K562 (cell line): ENCODE data around the gene CREM. TPM values are rescaled to one million over a fixed set of nuclear protein-coding genes. Genes with fewer than 3 reads are reported as not detected.
A peak's percentile ranks its signal among the peaks of the same experiment; 100 is the strongest.

ENCODE experiments used
- ATF6 ChIP-seq: sonication (generic); formaldehyde crosslinking; IDR thresholded peaks from 2 replicates; pipeline ENCODE4 v1.4.0; 2020; ENCODE audit warnings: mild to moderate bottlenecking, missing genetic modification reagents
- CREB3L1 ChIP-seq: fragments of 450-650 bp; IDR thresholded peaks from 2 replicates; pipeline ENCODE4 v1.6.1; 2014; ENCODE audit warnings: low read depth, mild to moderate bottlenecking, moderate library complexity, borderline replicate concordance
- DMBX1 ChIP-seq: fragments of 250-450 bp; sonication (Bioruptor Pico); IDR thresholded peaks from 2 replicates; pipeline ENCODE4 v1.8.0; 2022; ENCODE audit warnings: inconsistent platforms, mild to moderate bottlenecking, moderate library complexity, borderline replicate concordance
- ELF2 ChIP-seq: fragments of 250-450 bp; sonication (Bioruptor Pico); IDR thresholded peaks from 2 replicates; pipeline ENCODE4 v1.5.0; 2021; ENCODE audit warnings: mild to moderate bottlenecking
- L3MBTL2 ChIP-seq: fragments of 450-650 bp; IDR thresholded peaks from 2 replicates; pipeline ENCODE4 v1.6.1; 2016; ENCODE audit warnings: mild to moderate bottlenecking, moderate library complexity
- MGA ChIP-seq: fragments of 450-650 bp; IDR thresholded peaks from 2 replicates; pipeline ENCODE4 v1.6.1; 2016; ENCODE audit warnings: mild to moderate bottlenecking, moderate library complexity
- SMARCA4 ChIP-seq: fragments of 450-650 bp; IDR thresholded peaks from 2 replicates; pipeline ENCODE4 v1.6.1; 2016
- ZBTB12 ChIP-seq: fragments of 250-450 bp; sonication (Bioruptor Pico); IDR thresholded peaks from 2 replicates; pipeline ENCODE4 v1.4.0; 2020
- ZFPM2 ChIP-seq: fragments of 250-450 bp; sonication (Bioruptor Pico); IDR thresholded peaks from 2 replicates; pipeline ENCODE4 v1.5.1; 2022; ENCODE audit warnings: mild to moderate bottlenecking
- ZNF197 ChIP-seq: fragments of 200-800 bp; sonication (Bioruptor generic); IDR thresholded peaks from 2 replicates; pipeline ENCODE4 v1.6.1; 2016; ENCODE audit warnings: low read depth, missing genetic modification characterization, missing compliant biosample characterization
- ZNF41 ChIP-seq: fragments of 250-450 bp; sonication (Bioruptor Pico); conservative IDR thresholded peaks from 2 replicates; pipeline ENCODE4 v1.4.0; 2020; ENCODE audit warnings: mild to moderate bottlenecking
- ZNF79 ChIP-seq: fragments of 250-450 bp; sonication (Bioruptor Pico); IDR thresholded peaks from 2 replicates; pipeline ENCODE4 v1.4.0; 2020; ENCODE audit warnings: low read depth, mild to moderate bottlenecking, moderate library complexity
- polyA plus RNA-seq, 8 experiments: library from polyadenylated mRNA; depleted of rRNA in 4 of 8; stranded (reverse) in 5 of 8; unstranded in 3 of 8; fragments of >200 nt; fragmentation: Nextera tagmentation in 2 of 8; fragmentation: Illumina TruSeq in 1 of 8; extraction: Ambion mirVana in 2 of 8; extraction: Trizol in 1 of 8; gene quantifications; 2 replicates each; pipeline versions ENCODE4 v1.2.1 to v1.2.3, GENCODE V29; 2011 to 2014; ENCODE audit warnings: inconsistent platforms in 1 of 8, missing spikeins in 1 of 8
- total RNA-seq, 7 experiments: library from RNA; depleted of rRNA in 6 of 7; stranded (reverse); fragments of >200 nt in 6 of 7; fragmentation: Illumina TruSeq in 2 of 7; extraction: Trizol in 2 of 7; gene quantifications; 2 replicates each; pipeline versions ENCODE4 v1.2.1 to v1.2.3, GENCODE V29; 2011 to 2021; ENCODE audit warnings: low replicate concordance in 1 of 7

CREM gene
- total and polyA plus RNA-seq, 9 of the 15 experiments (the other 6 are each of a cell fraction or from before 2014, with no cell fraction given) = 39.1 to 70.2 (median 48.3) TPM

GRCh38 chr10:35126062-35126529 is 550 bp upstream of the CREM start (continued):
- peak; percentile 98; the same call in 1 of the 2 replicates for TF ChIP-seq MGA
- peak; percentile 23; the same call in 1 of the 2 replicates for TF ChIP-seq CREB3L1
- 0 out of 2 replicates have a peak, but pooled peaks have one; percentile 11 for TF ChIP-seq ZBTB12
- TF ChIP-seq ZNF197 (CRISPR knock-in tag) = no peak
- TF ChIP-seq ZFPM2 (CRISPR knock-in tag) = no peak
- TF ChIP-seq SMARCA4 = no peak
- no peak for TF ChIP-seq ELF2
- no peak for TF ChIP-seq ATF6 (CRISPR knock-in tag)
- peak; percentile 64 for TF ChIP-seq DMBX1
- TF ChIP-seq L3MBTL2 = peak; percentile 97
- TF ChIP-seq ZNF79 (CRISPR knock-in tag) = no peak
- peak; percentile 52; the same call in 1 of the 2 replicates for TF ChIP-seq ZNF41 (CRISPR knock-in tag)
